Measurements from ENCODE around the gene EXTL2.
"Not testable (repeated sequence)": the region's sequence is repeated elsewhere in the genome, so short reads cannot be mapped to it uniquely, and the experiment has no call there.

The EXTL2 gene

GRCh38 chr1:100866041-100866900 is 28.4 kb downstream of the EXTL2 start:
- DNase-seq (ENCODE audit: extremely low spot score, insufficient read length, low read depth) (no peak), FAIRE-seq (peak; percentile 84)

DNA sequence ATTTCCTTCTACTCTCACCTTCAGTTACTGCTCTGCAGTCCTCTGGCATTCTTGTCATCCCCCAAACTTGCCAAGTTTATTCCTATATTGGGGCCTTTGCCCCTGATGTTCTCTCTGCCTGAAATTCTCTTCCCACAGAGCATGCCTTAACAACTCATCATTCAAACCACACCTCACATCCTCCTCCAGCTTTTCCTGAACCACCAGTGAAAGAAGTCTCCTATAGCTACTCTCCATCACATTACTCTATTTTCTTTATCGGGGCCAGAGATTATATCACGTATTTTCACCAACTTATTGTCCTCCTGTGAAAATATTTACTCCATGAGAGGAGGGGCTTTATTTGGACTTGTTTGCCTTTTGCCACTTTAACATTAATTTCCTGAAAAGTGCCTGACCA is 32.1 kb downstream of the EXTL2 start:
- FAIRE-seq (no peak), DNase-seq (ENCODE audit: extremely low spot score, insufficient read length, low read depth) (no peak)

- FAIRE-seq, result no peak
- DNase-seq (ENCODE audit: extremely low spot score, insufficient read length, low read depth), result no peak
Measured at GRCh38 chr1:100861379-100861778, 33.3 kb downstream of the EXTL2 start.

- DNase-seq (ENCODE audit: extremely low spot score, insufficient read length, low read depth) (no peak), FAIRE-seq (no peak)
Measured at GRCh38 chr1:100860397-100860991, 34.1 kb downstream of the EXTL2 start.

DNA sequence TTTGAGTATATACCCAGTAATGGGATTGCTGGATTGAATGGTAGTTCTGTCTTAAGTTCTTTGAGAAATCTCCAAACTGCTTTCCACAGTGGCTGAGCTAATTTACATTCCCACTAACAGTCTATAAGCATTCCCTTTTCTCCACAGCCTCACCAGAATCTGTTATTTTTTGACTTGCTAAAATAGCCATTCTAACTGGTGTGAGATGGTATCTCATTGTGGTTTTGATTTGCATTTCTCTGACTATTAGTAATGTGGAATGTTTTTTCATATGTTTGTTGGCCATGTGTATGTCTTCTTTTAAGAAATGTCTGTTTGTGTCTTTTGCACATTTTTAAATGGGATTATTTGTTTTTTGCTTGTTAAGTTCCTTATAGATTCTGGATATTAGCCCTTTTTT is 39.5 kb downstream of the EXTL2 start:
- FAIRE-seq; DNase-seq (ENCODE audit: extremely low spot score, insufficient read length, low read depth): not testable (repeated sequence)

GRCh38 chr1:100852976-100853375 is 41.7 kb downstream of the EXTL2 start:
- no peak for FAIRE-seq

GRCh38 chr1:100851726-100852125 is 42.9 kb downstream of the EXTL2 start:
- DNase-seq (ENCODE audit: extremely low spot score, insufficient read length, low read depth), result no peak
- no peak for FAIRE-seq

More at GRCh38 chr1:100852976-100853375, 41.7 kb downstream of the EXTL2 start:
- DNase-seq (ENCODE audit: extremely low spot score, insufficient read length, low read depth), result no peak

GRCh38 chr1:100847361-100848082 is 47.1 kb downstream of the EXTL2 start:
- no peak for DNase-seq (ENCODE audit: extremely low spot score, insufficient read length, low read depth)
- no peak for FAIRE-seq

- FAIRE-seq; DNase-seq (ENCODE audit: extremely low spot score, insufficient read length, low read depth): not testable (repeated sequence)
Measured at GRCh38 chr1:100843160-100843559, 51.5 kb downstream of the EXTL2 start.

DNA sequence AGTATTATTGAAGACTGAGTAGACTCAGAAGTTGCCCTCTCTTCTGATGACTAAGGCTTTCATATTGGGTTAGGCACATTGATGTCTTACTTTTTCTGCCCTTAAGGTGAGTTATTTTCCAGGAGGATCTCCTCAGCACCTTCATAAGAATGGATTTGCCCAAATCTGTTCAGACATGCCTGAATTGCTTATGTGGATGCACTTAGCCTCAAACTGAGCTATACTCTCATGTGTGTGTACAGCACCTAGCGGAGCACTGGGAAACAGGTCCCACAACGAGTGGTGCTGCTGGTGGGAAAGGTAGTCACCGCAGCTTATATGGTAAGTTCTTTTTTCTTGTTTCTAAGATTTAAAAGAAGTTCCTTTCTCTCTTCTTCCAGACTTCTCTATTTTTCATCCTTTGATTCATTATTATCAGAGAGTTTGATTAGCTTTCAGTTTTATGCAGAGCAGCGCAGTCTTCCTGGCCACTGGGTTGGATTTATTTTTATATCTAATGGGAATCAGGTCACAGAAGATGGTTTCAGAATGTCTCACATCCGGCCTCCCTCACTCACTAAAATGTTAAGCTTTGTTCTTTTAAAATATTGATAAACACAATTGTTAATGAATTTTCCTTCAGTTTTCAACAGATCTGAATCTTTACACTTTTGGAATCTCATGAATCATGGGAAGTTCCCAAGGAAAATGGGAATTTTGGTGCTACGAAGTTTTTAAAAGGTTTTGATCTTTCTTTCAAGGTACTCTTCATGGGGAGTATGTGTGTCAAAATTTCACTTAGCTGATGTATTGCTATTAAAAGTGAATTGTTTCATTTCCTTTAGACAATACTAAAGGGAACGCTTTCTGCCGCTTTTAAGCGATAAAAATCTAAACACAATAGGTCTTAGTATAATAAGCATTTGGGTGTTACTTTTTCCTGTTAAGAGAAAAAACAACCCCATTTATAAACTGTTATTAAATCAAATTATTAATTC is 58.5 kb downstream of the EXTL2 start:
- no peak for FAIRE-seq

GRCh38 chr1:100834777-100835660 is 59.6 kb downstream of the EXTL2 start:
- peak; percentile 42 for FAIRE-seq
- no peak for DNase-seq (ENCODE audit: extremely low spot score, insufficient read length, low read depth)

More for the DNA sequence above, 58.5 kb downstream of the EXTL2 start:
- DNase-seq (ENCODE audit: extremely low spot score, insufficient read length, low read depth), result no peak

DNA sequence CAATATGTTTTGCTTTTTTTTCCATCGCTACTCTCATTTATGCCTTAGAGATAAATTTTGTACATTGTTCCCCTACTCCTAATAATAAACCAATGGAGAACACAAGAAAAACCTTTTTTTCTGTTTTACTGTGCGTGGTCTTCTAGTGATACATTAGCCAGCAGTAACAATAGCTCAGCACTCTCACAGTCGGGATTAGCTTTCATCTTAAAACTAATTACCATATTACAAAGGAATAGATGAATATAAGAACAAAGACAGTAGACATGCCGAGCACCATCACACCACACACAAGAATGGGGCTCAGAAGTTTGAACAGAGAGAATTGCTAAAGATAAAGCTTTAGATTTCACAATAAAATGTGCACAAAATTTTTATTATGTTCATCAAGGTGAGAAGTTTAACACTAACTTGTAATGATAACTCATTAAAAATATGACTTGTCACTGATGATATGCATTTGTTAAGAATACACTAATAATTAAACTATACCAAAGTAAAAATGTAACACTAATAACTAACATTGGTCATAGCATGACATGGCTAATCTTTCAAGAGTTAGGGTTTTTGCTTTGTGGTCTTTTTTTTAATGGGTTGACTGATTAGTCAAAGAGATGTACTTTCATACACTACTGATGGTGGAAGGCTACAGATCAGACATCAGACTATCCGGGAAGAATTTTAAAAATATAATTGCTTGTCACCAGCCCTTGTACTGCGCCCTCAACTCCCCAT is 61.8 kb downstream of the EXTL2 start:
- FAIRE-seq, result peak; percentile 15
- no peak for DNase-seq (ENCODE audit: extremely low spot score, insufficient read length, low read depth)

DNA sequence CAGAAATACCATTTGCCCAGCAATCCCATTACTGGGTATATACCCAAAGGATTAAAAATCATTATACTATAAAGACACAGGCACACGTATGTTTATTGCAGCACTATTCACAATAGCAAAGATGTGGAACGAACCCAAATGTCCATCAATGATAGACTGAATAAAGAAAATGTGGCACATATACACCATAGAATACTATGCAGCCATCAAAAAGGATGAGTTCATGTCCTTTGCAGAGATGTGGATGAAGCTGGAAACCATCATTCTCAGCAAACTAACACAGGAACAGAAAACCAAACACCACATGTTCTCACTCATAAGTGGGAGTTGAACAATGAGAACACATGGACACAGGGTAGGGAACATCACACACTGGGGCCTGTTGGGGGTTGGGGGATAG is 69.0 kb downstream of the EXTL2 start:
- not testable (repeated sequence) for FAIRE-seq; DNase-seq (ENCODE audit: extremely low spot score, insufficient read length, low read depth)

Data from GM18507 (cell line).